HG02970 (cell line): ENCODE measurements around the gene LRRC25.
"Not testable (repeated sequence)": the region's sequence is repeated elsewhere in the genome, so short reads cannot be mapped to it uniquely, and the experiment has no call there.

ENCODE experiments used
- ATAC-seq: cut with Tn5 transposase; IDR thresholded peaks from one replicate; pipeline ENCODE4 v1.9.1; 2021; ENCODE audit warnings: mild to moderate bottlenecking, moderate library complexity, moderate number of reproducible peaks; ENCODE audit not compliant: unreplicated experiment, low FRiP score

LRRC25 gene

GRCh38 chr19:18385675-18386542 is 11.5 kb downstream of the LRRC25 start, which contains the start of gene GDF15:
Gene GDF15 (plus strand): TSS chr19:18386158. CDS start chr19:18386190, 32 bp downstream.
- no peak for ATAC-seq

DNA sequence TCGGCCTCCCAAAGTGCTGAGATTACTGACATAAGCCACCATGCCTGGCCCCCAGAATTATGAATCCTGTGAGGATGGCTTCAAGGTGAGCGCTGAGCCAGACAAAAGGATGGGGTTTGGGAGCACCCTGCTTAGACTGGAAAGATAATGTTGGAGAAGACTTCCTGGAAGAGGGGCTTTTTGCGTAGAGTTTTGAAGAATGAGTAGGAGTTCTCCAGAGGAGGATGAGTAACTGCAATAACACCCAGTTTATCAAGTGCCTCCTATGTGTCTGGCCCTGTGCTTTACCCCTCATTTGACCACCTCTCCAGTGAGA is 12.1 kb downstream of the LRRC25 start:
- no peak for ATAC-seq

DNA sequence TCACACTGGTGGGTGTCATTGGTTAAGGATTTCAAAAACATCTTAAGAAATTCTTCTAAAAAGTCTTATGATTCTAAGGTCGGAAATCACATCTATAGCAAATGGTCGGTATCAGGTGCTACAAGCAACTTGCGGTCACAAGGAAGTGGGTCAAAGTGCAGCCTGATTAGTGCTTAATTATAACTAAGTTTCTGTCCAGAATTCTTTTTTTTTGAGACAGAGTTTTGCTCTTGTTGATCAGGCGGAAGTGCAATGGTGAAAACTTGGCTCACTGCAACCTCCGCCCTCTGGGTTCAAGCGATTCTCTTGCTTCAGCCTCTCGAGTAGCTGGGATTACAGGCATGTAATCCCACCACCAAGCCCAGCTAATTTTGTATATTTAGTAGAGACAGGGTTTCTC is 12.6 kb downstream of the LRRC25 start:
- no peak for ATAC-seq

DNA sequence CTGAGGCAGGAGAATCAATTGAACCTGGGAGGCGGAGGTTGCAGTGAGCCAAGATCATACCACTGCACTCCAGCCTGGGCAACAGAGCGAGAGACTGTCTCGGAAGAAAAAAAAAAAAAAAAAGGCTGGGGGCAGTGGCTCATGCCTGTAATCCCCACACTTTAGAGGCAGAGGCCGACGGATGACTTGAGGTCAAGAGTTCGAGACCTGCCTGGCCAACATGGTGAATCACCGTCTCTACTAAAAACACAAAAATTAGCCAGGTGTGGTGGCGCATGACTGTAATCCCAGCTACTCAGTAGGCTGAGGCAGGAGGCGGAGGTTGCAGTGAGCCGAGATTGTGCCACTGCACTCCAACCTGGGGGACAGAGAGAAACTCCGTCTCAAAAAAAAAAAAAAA is 13.8 kb downstream of the LRRC25 start:
- not testable (repeated sequence) for ATAC-seq

DNA sequence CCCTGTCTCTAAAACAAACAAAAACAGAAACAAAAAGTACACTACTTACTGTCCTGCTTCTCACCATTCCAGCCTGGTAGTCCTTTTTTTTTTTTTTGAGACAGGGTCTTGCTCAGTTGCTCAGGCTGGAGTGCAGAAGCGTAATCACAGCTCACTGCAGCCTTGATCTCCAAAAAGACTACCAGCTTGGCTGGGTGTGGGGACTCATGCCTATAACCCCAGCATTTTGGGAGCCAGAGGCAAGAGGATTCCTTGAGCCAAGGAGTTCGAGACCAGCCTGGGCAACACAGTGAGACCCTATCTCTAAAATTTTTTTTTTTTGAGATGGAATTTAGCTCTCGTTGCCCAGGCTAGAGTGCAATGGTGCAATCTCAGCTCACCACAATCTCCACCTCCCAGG is 16.6 kb downstream of the LRRC25 start:
- no peak for ATAC-seq

DNA sequence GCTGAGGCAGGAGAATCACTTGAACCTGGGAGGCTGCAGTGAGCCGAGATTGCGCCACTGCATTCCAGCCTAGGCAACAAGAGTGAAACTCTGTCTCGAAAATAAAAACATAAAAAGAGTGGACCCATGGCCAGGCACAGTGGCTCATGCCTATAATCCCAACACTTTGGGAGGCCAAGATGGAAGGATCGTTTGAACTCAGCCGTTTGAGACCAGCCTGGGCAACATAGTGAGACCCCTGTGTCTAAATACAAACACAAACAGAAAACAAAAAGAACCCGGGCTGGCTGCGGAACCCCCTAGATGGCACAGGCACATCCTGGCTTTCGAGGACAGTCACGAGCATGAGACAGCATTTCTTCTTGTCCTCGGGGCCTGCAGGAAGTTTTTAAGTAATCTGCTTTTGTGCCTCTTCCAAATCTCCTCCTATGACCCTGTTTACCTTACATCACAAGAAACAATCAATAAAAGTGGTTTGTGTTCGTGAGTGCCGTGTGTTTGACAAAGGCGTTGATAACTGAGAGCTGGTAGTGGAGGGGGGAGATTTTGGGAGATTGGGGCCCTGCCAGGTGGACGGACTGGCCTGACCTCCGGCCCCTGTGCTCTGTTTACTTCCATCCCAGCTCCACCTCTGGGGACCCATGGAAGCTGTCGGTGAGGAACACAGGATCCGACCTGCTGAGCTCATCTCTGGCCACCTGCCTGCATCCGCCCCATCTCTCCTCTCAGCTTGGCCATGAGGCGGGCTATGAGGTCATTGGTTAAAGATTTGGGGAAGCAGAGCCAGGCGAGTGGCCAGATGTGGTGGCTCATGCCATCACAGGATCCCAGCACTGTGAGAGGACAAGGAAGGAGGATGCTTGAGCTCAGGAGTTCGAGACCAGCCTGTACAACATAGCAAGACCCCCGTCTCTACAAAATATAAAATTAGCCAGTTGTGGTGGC is 17.3 kb downstream of the LRRC25 start:
- no peak for ATAC-seq

DNA sequence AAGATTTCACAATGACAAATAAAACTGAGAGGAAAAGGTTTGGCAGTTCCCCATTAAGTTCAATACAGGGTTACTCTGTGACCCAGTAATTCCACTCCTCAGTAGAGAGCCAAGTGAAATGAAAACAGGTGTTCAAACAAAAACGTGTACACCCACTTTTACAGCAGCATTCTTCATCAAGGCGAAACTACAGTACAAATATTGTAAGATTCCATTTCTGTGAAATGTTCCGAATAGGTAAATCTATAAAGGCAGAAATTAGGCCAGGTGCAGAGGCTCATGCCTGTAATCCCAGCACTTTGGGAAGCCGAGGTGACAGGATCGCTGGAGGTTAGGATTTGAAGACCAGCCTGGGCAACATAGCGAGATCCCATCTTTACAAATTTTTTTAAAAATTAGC is 20.4 kb downstream of the LRRC25 start:
- ATAC-seq = no peak

DNA sequence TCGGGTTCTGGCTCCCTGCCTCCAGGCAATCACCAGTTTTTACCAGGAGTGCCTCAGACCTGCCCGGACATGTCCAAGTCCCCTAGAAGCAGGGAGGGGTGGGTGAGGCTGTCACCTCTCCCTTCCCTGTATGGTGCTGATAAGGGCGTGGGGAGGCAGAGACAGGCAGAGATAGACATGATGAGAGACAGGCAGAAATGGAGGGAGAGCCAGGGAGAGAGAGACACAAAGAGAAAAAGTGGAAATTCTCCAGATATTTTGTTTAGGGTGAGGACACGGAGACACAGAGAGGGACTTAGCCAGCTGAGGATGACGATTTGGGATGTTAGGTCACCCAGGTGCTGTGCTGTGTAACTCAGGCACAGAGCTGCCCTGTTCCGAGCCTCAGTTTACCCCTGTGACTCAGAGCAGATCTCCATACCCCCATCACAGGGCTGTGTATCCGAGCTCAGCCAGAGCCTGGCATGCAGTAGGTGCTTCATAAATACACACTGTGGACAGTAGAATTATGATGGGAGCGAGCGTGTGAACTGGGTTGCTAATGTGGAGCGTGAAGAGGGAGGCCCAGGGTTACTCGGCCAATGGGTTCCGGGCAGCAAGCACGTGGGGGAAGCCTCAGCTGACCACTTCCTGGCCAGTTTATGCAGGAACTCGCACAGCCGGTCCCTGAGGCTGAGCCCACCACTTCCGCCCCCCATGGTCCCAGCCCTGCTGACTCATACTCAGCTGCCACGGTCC is 23.4 kb downstream of the LRRC25 start:
- ATAC-seq = peak; percentile 71

DNA sequence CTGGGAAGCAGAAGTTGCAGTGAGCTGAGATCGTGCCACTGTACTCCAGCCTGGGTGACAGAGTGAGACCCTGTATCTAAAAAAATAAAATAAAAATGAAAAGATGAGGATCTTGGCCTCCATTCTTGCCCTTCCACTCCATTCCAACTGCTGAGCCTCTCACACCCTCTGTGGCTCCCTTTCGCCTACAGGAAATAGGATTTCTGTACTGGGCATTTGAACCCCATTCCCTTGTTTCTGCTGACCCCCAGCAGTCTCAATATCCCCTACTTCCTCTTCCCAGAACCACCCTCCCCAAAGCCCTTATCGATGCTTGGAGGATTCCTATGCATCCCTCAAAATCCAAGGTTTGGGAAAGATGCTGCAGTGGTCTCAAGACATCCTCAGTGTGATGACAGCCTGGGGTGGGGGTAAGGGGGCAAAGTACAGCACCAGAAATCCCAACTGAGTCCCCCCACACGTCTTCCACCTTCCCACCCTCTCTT is 24.0 kb downstream of the LRRC25 start:
- no peak for ATAC-seq

GRCh38 chr19:18368504-18369222 is 28.8 kb downstream of the LRRC25 start:
- no peak for ATAC-seq

DNA sequence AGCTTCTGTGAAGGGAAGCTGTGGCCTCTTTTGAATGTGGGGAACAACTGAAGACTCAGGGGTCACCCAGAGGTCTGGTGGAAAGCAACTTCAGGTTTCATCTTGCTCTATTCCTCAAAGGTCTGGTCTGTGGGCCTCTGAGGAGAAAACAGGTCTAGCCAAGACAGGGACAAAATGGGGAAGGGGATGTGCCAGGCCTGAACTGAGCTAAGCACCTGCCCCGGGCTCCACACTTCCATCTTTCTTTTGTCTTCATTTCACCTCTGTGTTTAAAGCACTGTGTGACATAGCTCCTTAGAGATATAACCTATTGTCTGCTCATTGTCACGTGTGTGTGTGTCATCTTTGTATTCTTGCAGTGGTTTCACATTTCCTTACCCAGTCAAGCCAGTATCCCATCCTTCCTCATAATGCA is 31.4 kb downstream of the LRRC25 start:
- no peak for ATAC-seq

GRCh38 chr19:18364826-18365528 is 32.4 kb downstream of the LRRC25 start:
- ATAC-seq = no peak

- ATAC-seq = not testable (repeated sequence)
Measured at GRCh38 chr19:18364277-18364825, 33.1 kb downstream of the LRRC25 start.

DNA sequence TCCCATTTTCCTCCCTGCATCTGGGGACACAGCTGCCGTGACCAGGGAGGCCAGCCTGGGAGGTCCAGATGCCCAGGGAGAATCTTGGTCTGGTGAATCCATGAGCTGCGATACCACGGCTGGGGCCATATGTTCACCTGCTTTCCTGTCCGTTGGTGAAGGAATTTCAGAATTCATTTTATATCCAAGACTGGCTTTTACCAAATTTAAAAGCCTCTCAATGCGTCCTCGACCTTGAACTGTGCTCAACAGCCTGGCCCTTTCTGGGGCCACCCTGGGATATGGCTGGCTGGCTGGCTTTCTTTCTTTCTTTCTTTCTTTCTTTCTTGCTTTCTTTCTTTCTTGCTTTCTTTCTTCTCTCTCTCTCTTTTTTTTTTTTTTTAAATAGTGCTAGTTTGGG is 33.6 kb downstream of the LRRC25 start:
- ATAC-seq = no peak

DNA sequence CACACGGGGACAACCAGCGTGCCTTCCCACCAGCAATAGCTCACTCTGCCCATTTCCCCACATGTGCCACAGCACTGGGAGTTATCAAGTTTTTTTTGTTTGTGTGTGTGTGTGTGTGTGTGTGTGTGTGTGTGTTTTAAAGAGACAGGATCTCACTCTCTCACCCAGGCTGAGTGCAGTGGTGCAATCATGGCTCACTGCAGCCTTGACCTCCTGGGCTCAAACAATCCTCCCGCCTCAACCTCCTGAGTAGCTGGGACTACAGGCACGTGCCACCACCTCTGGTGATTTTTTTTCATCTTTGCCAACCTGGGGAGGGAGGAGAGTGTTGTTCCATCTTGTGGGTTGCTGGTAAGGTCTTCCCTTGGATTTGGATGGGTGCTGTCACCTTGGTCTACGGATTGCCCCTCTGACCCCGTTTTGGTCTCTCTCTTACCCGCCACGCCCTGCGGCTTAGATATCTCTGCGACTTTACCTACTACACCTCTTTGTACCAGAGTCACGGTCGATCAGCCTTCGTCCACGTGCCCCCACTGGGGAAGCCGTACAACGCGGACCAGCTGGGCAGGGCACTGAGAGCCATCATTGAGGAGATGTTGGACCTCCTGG is 34.4 kb downstream of the LRRC25 start:
- no peak for ATAC-seq

GRCh38 chr19:18361646-18362045 is 35.8 kb downstream of the LRRC25 start:
- no peak for ATAC-seq

DNA sequence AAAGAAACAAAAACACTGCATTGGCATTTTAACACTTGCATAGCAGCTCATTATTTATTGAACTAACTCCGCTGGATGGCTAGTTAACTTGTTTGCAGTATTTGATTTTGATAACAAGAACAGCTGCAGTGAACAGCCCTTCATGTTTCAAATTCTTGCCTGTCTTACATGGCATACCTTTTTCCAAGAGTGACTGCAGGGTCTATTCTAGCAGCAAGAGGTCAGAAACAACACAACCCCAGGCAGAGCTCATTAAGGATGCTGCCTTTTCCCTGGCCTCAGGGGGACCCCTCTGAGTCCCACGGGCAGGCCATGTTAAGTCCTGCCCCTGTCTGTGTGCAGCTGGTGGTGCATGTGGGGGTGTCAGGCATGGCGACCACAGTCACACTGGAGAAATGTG is 40.4 kb downstream of the LRRC25 start:
- no peak for ATAC-seq

DNA sequence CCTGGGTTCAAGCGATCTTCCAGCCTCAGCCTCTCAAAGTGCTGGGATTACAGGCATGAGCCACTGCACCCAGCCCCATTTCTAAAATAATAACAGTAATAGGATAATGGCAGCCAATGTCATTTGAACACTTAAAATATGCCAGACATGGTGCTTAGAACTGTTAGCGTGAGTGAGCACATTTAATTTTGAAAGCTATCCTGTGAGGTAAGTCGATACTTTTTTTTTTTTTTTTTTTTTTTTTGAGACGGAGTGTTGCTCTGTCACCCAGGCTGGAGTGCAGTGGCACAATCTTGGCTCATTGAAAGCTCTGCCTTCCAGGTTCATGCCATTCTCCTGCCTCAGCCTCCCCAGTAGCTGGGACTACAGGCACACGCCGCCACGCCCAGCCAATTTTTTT is 42.7 kb downstream of the LRRC25 start:
- ATAC-seq = not testable (repeated sequence)
